Chondrocyte (in vitro differentiated cells): ENCODE measurements around the gene KIAA0319L. TPM values are rescaled to one million over a fixed set of nuclear protein-coding genes. Genes with fewer than 3 reads are reported as not detected.

ENCODE experiments used
- DNase-seq: peaks from one replicate; pipeline ENCODE4 v3.0.0; 2021; ENCODE audit warnings: mixed read lengths, low spot score
- H3K27ac Mint-ChIP-seq: one replicate; pipeline ENCODE4 v1.8.0; 2021; ENCODE audit warnings: mild to moderate bottlenecking, moderate library complexity, mixed read lengths; ENCODE audit not compliant: unreplicated experiment
- H3K27me3 Mint-ChIP-seq: 2 replicates; pipeline ENCODE4 v1.8.0; 2021; ENCODE audit warnings: low read depth, mixed read lengths
- H3K36me3 Mint-ChIP-seq: 2 replicates; pipeline ENCODE4 v1.8.0; 2021; ENCODE audit warnings: low read depth, mixed read lengths
- H3K4me1 Mint-ChIP-seq: 2 replicates; pipeline ENCODE4 v1.8.0; 2021; ENCODE audit warnings: low read depth, mild to moderate bottlenecking, mixed read lengths
- H3K4me3 Mint-ChIP-seq: one replicate; pipeline ENCODE4 v1.8.0; 2021; ENCODE audit warnings: mild to moderate bottlenecking, moderate library complexity, mixed read lengths; ENCODE audit not compliant: unreplicated experiment
- H3K9me3 Mint-ChIP-seq: 2 replicates; pipeline ENCODE4 v1.8.0; 2021; ENCODE audit warnings: low read depth, mixed read lengths
- CTCF ChIP-seq: fragments of 200-600 bp; sonication (generic); IDR thresholded peaks from 2 replicates; pipeline ENCODE4 v1.5.0; 2021; ENCODE audit warnings: antibody characterized with exemption, mild to moderate bottlenecking, moderate library complexity
- total RNA-seq: library from RNA; stranded (reverse); gene quantifications from 3 replicates; pipeline ENCODE4 v1.2.1, GENCODE V29; 2021

Gene KIAA0319L
- total RNA-seq, 1 donor from 2014 or later: 28.7 TPM

- Mint-ChIP-seq H3K4me1 (peaks cover 3% of the 10 kb centered on the region), H3K4me3 (no peak overlapping the region), H3K36me3 (peaks cover 7% of the 10 kb centered on the region), H3K9me3 (no peaks in the 10 kb centered on the region), H3K27ac (no peak overlapping the region), H3K27me3 (no peaks in the 10 kb centered on the region)
- DNase-seq: no peak
- TF ChIP-seq CTCF: no peak
These were observed 58.0 kb downstream of the KIAA0319L start for GRCh38 chr1:35499231-35499630.

GRCh38 chr1:35497571-35497970 is 59.6 kb downstream of the KIAA0319L start:
- Mint-ChIP-seq H3K27me3 (no peaks in the 10 kb centered on the region), H3K9me3 (peaks cover 2% of the 10 kb centered on the region), H3K4me1 (peaks cover 3% of the 10 kb centered on the region), H3K36me3 (peaks cover 8% of the 10 kb centered on the region), H3K27ac (no peak overlapping the region), H3K4me3 (no peak overlapping the region)
- no peak for TF ChIP-seq CTCF
- DNase-seq: no peak

GRCh38 chr1:35490250-35490649 is 67.0 kb downstream of the KIAA0319L start:
- Mint-ChIP-seq H3K4me1 (peaks cover 14% of the 10 kb centered on the region), H3K4me3 (no peak overlapping the region), H3K9me3 (peaks cover 12% of the 10 kb centered on the region), H3K36me3 (peaks cover 13% of the 10 kb centered on the region), H3K27me3 (no peaks in the 10 kb centered on the region), H3K27ac (no peak overlapping the region)
- TF ChIP-seq CTCF: no peak
- no peak for DNase-seq

- no peak for DNase-seq
- Mint-ChIP-seq H3K9me3 (peaks cover 12% of the 10 kb centered on the region), H3K27ac (peak overlapping the region; percentile 22), H3K4me1 (peaks cover 14% of the 10 kb centered on the region), H3K27me3 (no peaks in the 10 kb centered on the region), H3K36me3 (peaks cover 10% of the 10 kb centered on the region), H3K4me3 (peak overlapping the region; percentile 1)
- TF ChIP-seq CTCF: no peak
These were observed 68.9 kb downstream of the KIAA0319L start for GRCh38 chr1:35488336-35488735.

- H3K4me3 Mint-ChIP-seq: no peak overlapping the region
- DNase-seq: no peak
- H3K27me3 Mint-ChIP-seq: no peaks in the 10 kb centered on the region
- TF ChIP-seq CTCF: no peak
- no peak overlapping the region for H3K27ac Mint-ChIP-seq
- H3K4me1 Mint-ChIP-seq: peaks cover 14% of the 10 kb centered on the region
- peaks cover 10% of the 10 kb centered on the region for H3K9me3 Mint-ChIP-seq
- peaks cover 10% of the 10 kb centered on the region for H3K36me3 Mint-ChIP-seq
These were observed 70.3 kb downstream of the KIAA0319L start for GRCh38 chr1:35486858-35487408.
